ENCODE results near the gene WDSUB1. TPM values are rescaled to one million over a fixed set of nuclear protein-coding genes. Genes with fewer than 3 reads are reported as not detected.

The WDSUB1 gene
- 7.0 to 8.6 TPM (median 8.2 TPM) in 5 replicates for total RNA-seq (2022; extraction: Qiagen RNA extraction)

GRCh38 chr2:159285929-159286708 is at the start of gene WDSUB1:
TSS of gene WDSUB1 (minus strand) at chr2:159286703. CDS start at chr2:159283069, 3,634 bp downstream.

Measured in A549 treated with Hydrocortisone at 1 μM for 4 hours (cell line).